HepG2 (cell line): Measurements from ENCODE around the gene TBATA. TPM values are rescaled to one million over a fixed set of nuclear protein-coding genes. Genes with fewer than 3 reads are reported as not detected.

Experiments used
- ARHGAP35 ChIP-seq: sonication (generic); formaldehyde crosslinking; IDR thresholded peaks from 2 replicates; pipeline ENCODE4 v1.9.0; 2022; ENCODE audit warnings: mild to moderate bottlenecking, inconsistent platforms, moderate library complexity, missing genetic modification reagents, borderline replicate concordance
- CTCF ChIP-seq: sonication (generic); formaldehyde crosslinking; IDR thresholded peaks from 2 replicates; pipeline ENCODE4 v1.5.0; 2020; ENCODE audit warnings: mild to moderate bottlenecking, missing genetic modification reagents, moderate library complexity
- GABPA ChIP-seq, 2 experiments: IDR thresholded peaks; 2 replicates each; pipeline ENCODE4 v1.6.1; 2011 to 2016; ENCODE audit warnings: low read depth in 2 of 2, low read length in 1 of 2, missing biosample characterization in 1 of 2, missing genetic modification characterization in 1 of 2
- ZMAT5 ChIP-seq: sonication (generic); formaldehyde crosslinking; IDR thresholded peaks from 2 replicates; pipeline ENCODE4 v1.5.0; 2020; ENCODE audit warnings: mild to moderate bottlenecking, low read depth, missing genetic modification reagents, borderline replicate concordance
- ZNF124 ChIP-seq: sonication (generic); formaldehyde crosslinking; IDR thresholded peaks from 2 replicates; pipeline ENCODE4 v1.4.0; 2020; ENCODE audit warnings: missing genetic modification reagents
- ZNF446 ChIP-seq: sonication (generic); formaldehyde crosslinking; IDR thresholded peaks from 2 replicates; pipeline ENCODE4 v1.5.0; 2020; ENCODE audit warnings: mild to moderate bottlenecking, missing genetic modification reagents
- ZNF546 ChIP-seq: sonication (generic); formaldehyde crosslinking; conservative IDR thresholded peaks from 2 replicates; pipeline ENCODE4 v1.8.1; 2023; ENCODE audit warnings: mild to moderate bottlenecking, missing genetic modification reagents
- polyA plus RNA-seq, 8 experiments: library from polyadenylated mRNA; depleted of rRNA in 3 of 8; stranded (reverse) in 7 of 8; unstranded in 1 of 8; fragments of >200 nt; fragmentation: Illumina TruSeq in 4 of 8; extraction: Trizol in 4 of 8; gene quantifications; 2 replicates each; pipeline versions ENCODE4 v1.2.1 to v1.2.3, GENCODE V29; 2011 to 2016; ENCODE audit warnings: low read depth in 4 of 8, missing spikeins in 1 of 8, mixed read lengths in 1 of 8; ENCODE audit not compliant: insufficient read depth in 1 of 8
- total RNA-seq, 5 experiments: library from RNA; depleted of rRNA; stranded (reverse); fragments of >200 nt; fragmentation: Illumina TruSeq; extraction: Trizol; gene quantifications; 2 replicates each; pipeline ENCODE4 v1.2.3, GENCODE V29; 2016; ENCODE audit warnings: low read depth in 1 of 5
- TF ChIP-seq, protein P1 (sequence below): sonication (generic); formaldehyde crosslinking; IDR thresholded peaks from 2 replicates; pipeline ENCODE4 v1.5.0; 2020; ENCODE audit warnings: missing genetic modification reagents, mild to moderate bottlenecking, borderline replicate concordance
- TF ChIP-seq, protein P2 (sequence below): fragments of 450-650 bp; IDR thresholded peaks from 2 replicates; pipeline ENCODE4 v1.6.1; 2017; ENCODE audit warnings: mild to moderate bottlenecking

The TBATA gene
- total and polyA plus RNA-seq, 2 of the 13 experiments (the other 11 are each of a cell fraction or from before 2014, with no cell fraction given), result not detected

GRCh38 chr10:70785190-70785589 is at the start of gene TBATA (continued):
- no peak for TF ChIP-seq ZMAT5 (CRISPR knock-in tag)
- TF ChIP-seq ZNF124, result no peak
- TF ChIP-seq ZNF546 (CRISPR knock-in tag), result no peak
- TF ChIP-seq, protein P1, sequence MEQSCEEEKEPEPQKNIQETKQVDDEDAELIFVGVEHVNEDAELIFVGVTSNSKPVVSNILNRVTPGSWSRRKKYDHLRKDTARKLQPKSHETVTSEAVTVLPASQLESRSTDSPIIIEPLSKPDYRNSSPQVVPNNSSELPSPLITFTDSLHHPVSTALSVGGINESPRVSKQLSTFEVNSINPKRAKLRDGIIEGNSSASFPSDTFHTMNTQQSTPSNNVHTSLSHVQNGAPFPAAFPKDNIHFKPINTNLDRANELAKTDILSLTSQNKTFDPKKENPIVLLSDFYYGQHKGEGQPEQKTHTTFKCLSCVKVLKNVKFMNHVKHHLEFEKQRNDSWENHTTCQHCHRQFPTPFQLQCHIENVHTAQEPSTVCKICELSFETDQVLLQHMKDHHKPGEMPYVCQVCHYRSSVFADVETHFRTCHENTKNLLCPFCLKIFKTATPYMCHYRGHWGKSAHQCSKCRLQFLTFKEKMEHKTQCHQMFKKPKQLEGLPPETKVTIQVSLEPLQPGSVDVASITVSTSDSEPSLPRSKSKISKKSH (CRISPR knock-in tag), result no peak
- no peak for TF ChIP-seq GABPA (IDR thresholded peaks at IDR 0.05; ENCODE audit: low read depth, low read length)
- no peak for TF ChIP-seq GABPA (CRISPR knock-in tag; IDR thresholded peaks at IDR 0.05; ENCODE audit: low read depth)
- TF ChIP-seq ARHGAP35 (CRISPR knock-in tag), result no peak
- TF ChIP-seq CTCF (CRISPR knock-in tag), result no peak
- TF ChIP-seq, protein P2, sequence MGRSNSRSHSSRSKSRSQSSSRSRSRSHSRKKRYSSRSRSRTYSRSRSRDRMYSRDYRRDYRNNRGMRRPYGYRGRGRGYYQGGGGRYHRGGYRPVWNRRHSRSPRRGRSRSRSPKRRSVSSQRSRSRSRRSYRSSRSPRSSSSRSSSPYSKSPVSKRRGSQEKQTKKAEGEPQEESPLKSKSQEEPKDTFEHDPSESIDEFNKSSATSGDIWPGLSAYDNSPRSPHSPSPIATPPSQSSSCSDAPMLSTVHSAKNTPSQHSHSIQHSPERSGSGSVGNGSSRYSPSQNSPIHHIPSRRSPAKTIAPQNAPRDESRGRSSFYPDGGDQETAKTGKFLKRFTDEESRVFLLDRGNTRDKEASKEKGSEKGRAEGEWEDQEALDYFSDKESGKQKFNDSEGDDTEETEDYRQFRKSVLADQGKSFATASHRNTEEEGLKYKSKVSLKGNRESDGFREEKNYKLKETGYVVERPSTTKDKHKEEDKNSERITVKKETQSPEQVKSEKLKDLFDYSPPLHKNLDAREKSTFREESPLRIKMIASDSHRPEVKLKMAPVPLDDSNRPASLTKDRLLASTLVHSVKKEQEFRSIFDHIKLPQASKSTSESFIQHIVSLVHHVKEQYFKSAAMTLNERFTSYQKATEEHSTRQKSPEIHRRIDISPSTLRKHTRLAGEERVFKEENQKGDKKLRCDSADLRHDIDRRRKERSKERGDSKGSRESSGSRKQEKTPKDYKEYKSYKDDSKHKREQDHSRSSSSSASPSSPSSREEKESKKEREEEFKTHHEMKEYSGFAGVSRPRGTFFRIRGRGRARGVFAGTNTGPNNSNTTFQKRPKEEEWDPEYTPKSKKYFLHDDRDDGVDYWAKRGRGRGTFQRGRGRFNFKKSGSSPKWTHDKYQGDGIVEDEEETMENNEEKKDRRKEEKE, result no peak
- TF ChIP-seq ZNF446, result no peak
